Liver (tissue), 9 donors: ENCODE data around the gene KDM5A. TPM values are rescaled to one million over a fixed set of nuclear protein-coding genes. Genes with fewer than 3 reads are reported as not detected.
"Not testable (repeated sequence)": the region's sequence is repeated elsewhere in the genome, so short reads cannot be mapped to it uniquely, and the experiment has no call there.

Experiments
- DNase-seq: peaks from one replicate; pipeline ENCODE4 v3.0.0-alpha.2; 2017; ENCODE audit warnings: low spot score
- H3K27ac ChIP-seq, 2 donors: one replicate each; pipeline ENCODE4 v1.7.0; 2013; ENCODE audit warnings: inconsistent platforms in 2 of 2, low read length in 2 of 2, control low read depth in 1 of 2, low read depth in 1 of 2, mild to moderate bottlenecking in 1 of 2
- H3K27me3 ChIP-seq, 4 donors: one replicate each; pipeline versions ENCODE4 v1.6.1 to v1.7.0; 2013; ENCODE audit warnings: low read length in 3 of 4, inconsistent platforms in 1 of 4, mild to moderate bottlenecking in 1 of 4, moderate library complexity in 1 of 4; ENCODE audit not compliant: control insufficient read depth in 4 of 4, insufficient read depth in 4 of 4
- H3K36me3 ChIP-seq, 4 donors: one replicate each; pipeline versions ENCODE4 v1.6.1 to v1.7.0; 2013; ENCODE audit warnings: low read length in 3 of 4, mild to moderate bottlenecking in 3 of 4, low read depth in 1 of 4, moderate library complexity in 1 of 4; ENCODE audit not compliant: control insufficient read depth in 4 of 4, insufficient read depth in 3 of 4
- H3K4me1 ChIP-seq, 4 donors: one replicate each; pipeline versions ENCODE4 v1.6.1 to v1.7.0; 2013; ENCODE audit warnings: low read length in 3 of 4, mild to moderate bottlenecking in 3 of 4, moderate library complexity in 1 of 4; ENCODE audit not compliant: control insufficient read depth in 4 of 4, insufficient read depth in 4 of 4
- H3K4me3 ChIP-seq, 3 donors: one replicate each; pipeline versions ENCODE4 v1.6.1 to v1.7.0; 2013; ENCODE audit warnings: low read length in 3 of 3, control low read depth in 1 of 3, low read depth in 1 of 3, mild to moderate bottlenecking in 1 of 3
- H3K9ac ChIP-seq, 2 donors: one replicate each; pipeline ENCODE4 v1.7.0; 2013; ENCODE audit warnings: low read length in 2 of 2, mild to moderate bottlenecking in 2 of 2, moderate library complexity in 2 of 2, control low read depth in 1 of 2, low read depth in 1 of 2
- H3K9me3 ChIP-seq, 4 donors: one replicate each; pipeline versions ENCODE4 v1.6.1 to v1.7.0; 2013; ENCODE audit warnings: low read length in 3 of 4; ENCODE audit not compliant: control insufficient read depth in 4 of 4
- CTCF ChIP-seq: fragments of 150-350 bp; IDR thresholded peaks from 2 replicates; pipeline ENCODE4 v1.5.1; 2017; ENCODE audit warnings: improper control_type of control experiment, low read depth, low read length; ENCODE audit not compliant: missing input control
- EGR1 ChIP-seq, 2 donors: IDR thresholded peaks; 2 replicates each; pipeline ENCODE4 v1.6.1; 2016 to 2018; ENCODE audit warnings: antibody characterized with exemption in 2 of 2, low read depth in 2 of 2
- GABPA ChIP-seq, 2 donors: IDR thresholded peaks in 1 of 2; conservative IDR thresholded peaks in 1 of 2; 2 replicates each; pipeline ENCODE4 v1.6.1; 2016; ENCODE audit warnings: antibody characterized with exemption in 2 of 2, mild to moderate bottlenecking in 1 of 2, moderate library complexity in 1 of 2
- HNF4A ChIP-seq, 2 donors: conservative IDR thresholded peaks; 2 replicates each; pipeline ENCODE4 v1.6.1; 2016; ENCODE audit warnings: antibody characterized with exemption in 2 of 2, mild to moderate bottlenecking in 2 of 2
- JUND ChIP-seq, 2 donors: IDR thresholded peaks; 2 replicates each; pipeline ENCODE4 v1.6.1; 2016; ENCODE audit warnings: antibody characterized with exemption in 2 of 2
- NR2F2 ChIP-seq: IDR thresholded peaks from 2 replicates; pipeline ENCODE4 v1.6.1; 2016; ENCODE audit warnings: antibody characterized with exemption
- RXRA ChIP-seq, 2 donors: IDR thresholded peaks; 2 replicates each; pipeline ENCODE4 v1.6.1; 2017 to 2018; ENCODE audit warnings: antibody characterized with exemption in 2 of 2, mild to moderate bottlenecking in 1 of 2
- WGBS: extraction: QIAGEN DNeasy Blood & Tissue Kit; methylation state at CpG from one replicate; pipeline ENCODE4 v1.1.7; 2013; 5-methylcytosine and 5-hydroxymethylcytosine counted together
- polyA plus RNA-seq, 2 donors: library from polyadenylated mRNA; stranded (reverse) in 1 of 2; unstranded in 1 of 2; fragments of 200-250 nt in 1 of 2; fragments of >200 nt in 1 of 2; fragmentation: Nextera tagmentation in 1 of 2; extraction: Ambion mirVana in 1 of 2; gene quantifications; one replicate each; pipeline versions ENCODE4 v1.2.1 to v1.2.3, GENCODE V29; 2013 to 2015
- total RNA-seq, 2 donors: library from RNA; depleted of rRNA; stranded (reverse); fragments of >200 nt; gene quantifications; one replicate each; pipeline ENCODE4 v1.2.3, GENCODE V29; 2014
- TF ChIP-seq, protein P1 (sequence below): IDR thresholded peaks from 2 replicates; pipeline ENCODE4 v1.6.1; 2016; ENCODE audit warnings: antibody characterized with exemption
- TF ChIP-seq, protein P2 (sequence below): IDR thresholded peaks from 2 replicates; pipeline ENCODE4 v1.6.1; 2016; ENCODE audit warnings: antibody characterized with exemption
- TF ChIP-seq, protein P3 (sequence below): IDR thresholded peaks from 2 replicates; pipeline ENCODE4 v1.6.1; 2016; ENCODE audit warnings: antibody characterized with exemption, mild to moderate bottlenecking
- donor health status: healthy.
- donor health status: healthy.
- donor health status: healthy.
- donor health status: healthy.
- donor health status: healthy.

KDM5A gene
- total and polyA plus RNA-seq, 4 donors = 7.2 to 33.7 (median 23.6) TPM

- TF ChIP-seq EGR1 (IDR thresholded peaks at IDR 0.05; ENCODE audit: low read depth in 2 of 2) (no peak), GABPA (IDR thresholded peaks at IDR 0.05 in 1 of 2, conservative IDR thresholded peaks at IDR 0.05 in 1 of 2) (no peak), JUND (IDR thresholded peaks at IDR 0.05) (no peak)
These were observed 84.3 kb downstream of the KDM5A start (continued) for GRCh38 chr12:304805-305204.

- H3K9ac ChIP-seq, H3K4me3 ChIP-seq, H3K27ac ChIP-seq, H3K9me3 ChIP-seq, H3K4me1 ChIP-seq, H3K27me3 ChIP-seq, DNase-seq: not testable (repeated sequence)
- WGBS = 89% methylated on average over 3 of the region's 3 CpGs
- H3K36me3 ChIP-seq = peaks cover 8 to 33% (median 30%) of the 10 kb centered on the region in 4 donors
These were observed 86.4 kb downstream of the KDM5A start for GRCh38 chr12:302766-303165.

- not testable (repeated sequence) for H3K27ac ChIP-seq, H3K4me3 ChIP-seq, H3K9me3 ChIP-seq, H3K4me1 ChIP-seq, H3K9ac ChIP-seq, DNase-seq, H3K27me3 ChIP-seq
- peaks cover 7 to 31% (median 21%) of the 10 kb centered on the region in 4 donors for H3K36me3 ChIP-seq
- 89% methylated on average over 1 of the region's 1 CpG for WGBS
These were observed 89.0 kb downstream of the KDM5A start for GRCh38 chr12:300166-300565.

- H3K27me3 ChIP-seq, H3K9me3 ChIP-seq, H3K4me1 ChIP-seq, H3K9ac ChIP-seq, H3K4me3 ChIP-seq, H3K27ac ChIP-seq, DNase-seq: not testable (repeated sequence)
- WGBS = 88% methylated on average over 5 of the region's 5 CpGs
- peaks cover 7 to 32% (median 23%) of the 10 kb centered on the region in 4 donors for H3K36me3 ChIP-seq
These were observed 89.6 kb downstream of the KDM5A start for GRCh38 chr12:299511-299910.

DNA sequence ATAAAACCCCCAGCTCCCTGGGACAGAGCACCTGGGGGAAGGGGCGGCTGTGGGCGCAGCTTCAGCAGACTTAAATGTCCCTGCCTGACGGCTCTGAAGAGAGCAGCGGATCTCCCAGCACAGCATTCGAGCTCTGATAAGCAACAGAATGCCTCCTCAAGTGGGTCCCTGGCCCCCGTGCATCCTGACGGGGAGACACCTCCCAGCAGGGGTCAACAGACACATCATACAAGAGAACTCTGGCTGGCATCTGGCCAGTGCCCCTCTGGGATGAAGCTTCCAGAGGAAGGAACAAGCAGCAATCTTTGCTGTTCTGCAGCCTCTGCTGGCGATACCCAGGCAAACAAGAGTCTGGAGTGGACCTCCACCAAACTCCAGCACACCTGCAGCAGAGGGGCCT is 91.1 kb downstream of the KDM5A start:
- H3K4me1 ChIP-seq, H3K9ac ChIP-seq, H3K27me3 ChIP-seq, H3K9me3 ChIP-seq, H3K4me3 ChIP-seq, H3K27ac ChIP-seq, DNase-seq: not testable (repeated sequence)
- WGBS = 95% methylated on average over 8 of the region's 8 CpGs
- peaks cover 7 to 34% (median 25%) of the 10 kb centered on the region in 4 donors for H3K36me3 ChIP-seq

GRCh38 chr12:295132-295531 is 94.0 kb downstream of the KDM5A start:
- Histone ChIP-seq H3K9me3 (no peaks in the 10 kb centered on the region), H3K4me1 (no peaks in the 10 kb centered on the region), H3K9ac (no peak overlapping the region), H3K27me3 (no peaks in the 10 kb centered on the region), H3K27ac (no peak overlapping the region), H3K4me3 (no peak overlapping the region), H3K36me3 (peaks cover 7 to 44% (median 39%) of the 10 kb centered on the region in 4 donors)
- 95% methylated on average over 1 of the region's 1 CpG for WGBS
- DNase-seq = no peak
- TF ChIP-seq NR2F2 (no peak), HNF4A (conservative IDR thresholded peaks at IDR 0.05) (no peak), CTCF (no peak), GABPA (IDR thresholded peaks at IDR 0.05 in 1 of 2, conservative IDR thresholded peaks at IDR 0.05 in 1 of 2) (no peak), RXRA (IDR thresholded peaks at IDR 0.05) (no peak), JUND (IDR thresholded peaks at IDR 0.05) (no peak)
- TF ChIP-seq, protein P1, sequence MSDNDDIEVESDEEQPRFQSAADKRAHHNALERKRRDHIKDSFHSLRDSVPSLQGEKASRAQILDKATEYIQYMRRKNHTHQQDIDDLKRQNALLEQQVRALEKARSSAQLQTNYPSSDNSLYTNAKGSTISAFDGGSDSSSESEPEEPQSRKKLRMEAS = no peak
- TF ChIP-seq, protein P2, sequence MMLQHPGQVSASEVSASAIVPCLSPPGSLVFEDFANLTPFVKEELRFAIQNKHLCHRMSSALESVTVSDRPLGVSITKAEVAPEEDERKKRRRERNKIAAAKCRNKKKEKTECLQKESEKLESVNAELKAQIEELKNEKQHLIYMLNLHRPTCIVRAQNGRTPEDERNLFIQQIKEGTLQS = no peak
- TF ChIP-seq, protein P3, sequence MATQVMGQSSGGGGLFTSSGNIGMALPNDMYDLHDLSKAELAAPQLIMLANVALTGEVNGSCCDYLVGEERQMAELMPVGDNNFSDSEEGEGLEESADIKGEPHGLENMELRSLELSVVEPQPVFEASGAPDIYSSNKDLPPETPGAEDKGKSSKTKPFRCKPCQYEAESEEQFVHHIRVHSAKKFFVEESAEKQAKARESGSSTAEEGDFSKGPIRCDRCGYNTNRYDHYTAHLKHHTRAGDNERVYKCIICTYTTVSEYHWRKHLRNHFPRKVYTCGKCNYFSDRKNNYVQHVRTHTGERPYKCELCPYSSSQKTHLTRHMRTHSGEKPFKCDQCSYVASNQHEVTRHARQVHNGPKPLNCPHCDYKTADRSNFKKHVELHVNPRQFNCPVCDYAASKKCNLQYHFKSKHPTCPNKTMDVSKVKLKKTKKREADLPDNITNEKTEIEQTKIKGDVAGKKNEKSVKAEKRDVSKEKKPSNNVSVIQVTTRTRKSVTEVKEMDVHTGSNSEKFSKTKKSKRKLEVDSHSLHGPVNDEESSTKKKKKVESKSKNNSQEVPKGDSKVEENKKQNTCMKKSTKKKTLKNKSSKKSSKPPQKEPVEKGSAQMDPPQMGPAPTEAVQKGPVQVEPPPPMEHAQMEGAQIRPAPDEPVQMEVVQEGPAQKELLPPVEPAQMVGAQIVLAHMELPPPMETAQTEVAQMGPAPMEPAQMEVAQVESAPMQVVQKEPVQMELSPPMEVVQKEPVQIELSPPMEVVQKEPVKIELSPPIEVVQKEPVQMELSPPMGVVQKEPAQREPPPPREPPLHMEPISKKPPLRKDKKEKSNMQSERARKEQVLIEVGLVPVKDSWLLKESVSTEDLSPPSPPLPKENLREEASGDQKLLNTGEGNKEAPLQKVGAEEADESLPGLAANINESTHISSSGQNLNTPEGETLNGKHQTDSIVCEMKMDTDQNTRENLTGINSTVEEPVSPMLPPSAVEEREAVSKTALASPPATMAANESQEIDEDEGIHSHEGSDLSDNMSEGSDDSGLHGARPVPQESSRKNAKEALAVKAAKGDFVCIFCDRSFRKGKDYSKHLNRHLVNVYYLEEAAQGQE = no peak
